ENCODE measurements around the gene CHIT1. TPM values are rescaled to one million over a fixed set of nuclear protein-coding genes. Genes with fewer than 3 reads are reported as not detected.
A peak's percentile ranks its signal among the peaks of the same experiment; 100 is the strongest.
"Not testable (repeated sequence)": the region's sequence is repeated elsewhere in the genome, so short reads cannot be mapped to it uniquely, and the experiment has no call there.

The CHIT1 gene
- total and polyA plus RNA-seq, 2 of the 13 experiments (the other 11 are each of a cell fraction or from before 2014, with no cell fraction given), result not detected

DNA sequence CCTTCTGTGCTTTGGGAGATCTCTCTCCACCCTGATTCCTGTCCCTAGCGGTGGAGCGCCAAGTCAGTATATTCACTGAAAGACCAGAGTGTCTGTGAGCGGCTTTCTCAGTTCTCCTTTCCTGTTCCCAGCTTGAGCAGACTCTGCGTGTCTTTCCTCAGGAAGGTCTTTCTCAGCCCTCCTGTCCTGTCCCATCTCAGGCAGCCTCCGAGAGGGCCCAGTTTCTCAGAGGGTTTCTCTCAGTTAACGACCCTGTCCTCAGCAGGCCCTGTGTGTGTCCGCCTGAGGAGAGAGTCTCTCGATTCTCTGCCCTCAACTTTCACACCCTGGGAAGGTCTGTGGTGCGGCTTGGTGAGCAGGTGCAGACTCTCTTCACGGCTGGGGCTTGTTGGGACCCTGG, 34.0 kb upstream of the CHIT1 start (continued):
- TF ChIP-seq NFKBIZ (CRISPR knock-in tag; IDR thresholded peaks at IDR 0.05) (no peak), NFIB (CRISPR knock-in tag; IDR thresholded peaks at IDR 0.05; ENCODE audit: borderline replicate concordance) (no peak), GABPB1 (CRISPR knock-in tag; IDR thresholded peaks at IDR 0.05) (no peak), ZSCAN25 (CRISPR knock-in tag; IDR thresholded peaks at IDR 0.05) (no peak)
- TF ChIP-seq, protein P1, sequence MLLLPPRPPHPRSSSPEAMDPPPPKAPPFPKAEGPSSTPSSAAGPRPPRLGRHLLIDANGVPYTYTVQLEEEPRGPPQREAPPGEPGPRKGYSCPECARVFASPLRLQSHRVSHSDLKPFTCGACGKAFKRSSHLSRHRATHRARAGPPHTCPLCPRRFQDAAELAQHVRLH (CRISPR knock-in tag; IDR thresholded peaks at IDR 0.05; ENCODE audit: borderline replicate concordance, low read depth), result no peak

DNA sequence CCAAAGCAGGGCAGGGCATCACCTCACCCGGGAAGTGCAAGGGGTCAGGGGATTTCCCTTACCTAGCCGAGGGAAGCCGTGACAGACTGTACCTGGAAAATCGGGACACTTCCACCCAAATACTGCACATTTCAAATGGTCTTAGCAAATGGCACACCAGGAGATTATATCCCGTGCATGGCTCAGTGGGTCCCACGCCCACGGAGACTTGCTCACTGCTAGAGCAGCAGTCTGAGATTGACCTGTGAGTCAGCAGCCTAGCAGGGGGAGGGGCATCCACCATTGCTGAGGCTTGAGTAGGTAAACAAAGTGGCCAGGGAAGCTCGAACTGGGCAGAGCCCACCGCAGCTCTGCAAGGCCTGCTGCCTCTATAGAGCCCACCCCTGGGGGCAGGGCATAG, 27.2 kb upstream of the CHIT1 start:
- H3K9me3 ChIP-seq (ENCODE audit: low read length); H3K4me3 ChIP-seq (replicated peaks in 1 of 3; ENCODE audit: insufficient read depth in 1 of 3, low read depth in 2 of 3, low read length in 3 of 3); CTCF ChIA-PET (ENCODE audit: low intra/inter-chr PET ratio, low total read pairs); H3K4me2 ChIP-seq (ENCODE audit: low read depth, low read length); intact Hi-C loops (cut with micrococcal nuclease; ENCODE audit: unreplicated experiment); H3K9ac ChIP-seq (ENCODE audit: insufficient read depth, low read depth, low read length); H3K27me3 ChIP-seq (ENCODE audit: control insufficient read depth in 1 of 2, insufficient read depth in 2 of 2, low read length in 2 of 2); POLR2A ChIA-PET; FAIRE-seq; DNase-seq (ENCODE audit: low spot score); H3K36me3 ChIP-seq (replicated peaks in 1 of 2; ENCODE audit: control insufficient read depth in 1 of 2, insufficient read depth in 2 of 2, low read length in 2 of 2); BruUV-seq (replicated peaks); H3K27ac ChIP-seq (ENCODE audit: extremely low read length, insufficient read depth, low read length); H3K4me1 ChIP-seq (ENCODE audit: insufficient read depth, low read length); H4K20me1 ChIP-seq (ENCODE audit: insufficient read depth, low read length); ATAC-seq; in situ Hi-C loops (cut with HindIII; ENCODE audit: extremely low pct_ligation_motif_present, low pct_unique_long_range_greater_than_20kb); H3K79me2 ChIP-seq (ENCODE audit: insufficient read depth, low read length); H2AFZ ChIP-seq (ENCODE audit: low read length): not testable (repeated sequence)
- 15% methylated on average over 7 of the region's 9 CpGs for WGBS (ENCODE audit: low lambda C conversion rate)
- TF ChIP-seq FOSL2 (CRISPR knock-in tag; IDR thresholded peaks at IDR 0.05), result peak; percentile 47; the same call in 1 of the 2 replicates

DNA sequence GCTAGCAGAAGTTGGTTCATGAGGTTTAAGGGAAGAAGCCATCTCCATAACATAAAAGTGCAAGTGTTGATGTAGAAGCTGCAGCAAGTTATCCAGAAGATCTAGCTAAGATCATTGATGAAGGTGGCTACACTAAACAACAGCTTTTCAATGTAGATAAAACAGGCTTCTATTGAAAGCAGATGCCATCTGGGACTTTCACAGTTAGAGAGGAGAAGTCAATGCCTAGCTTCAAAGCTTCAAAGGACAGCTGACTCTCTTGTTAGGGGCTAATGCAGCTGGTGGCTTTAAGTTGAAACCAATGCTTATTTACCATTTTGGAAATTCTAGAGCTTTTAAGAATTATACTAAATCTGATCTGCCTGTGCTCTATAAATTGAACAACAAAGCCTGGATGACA, 25.3 kb upstream of the CHIT1 start:
- DNase-seq (ENCODE audit: low spot score); POLR2A ChIA-PET; H4K20me1 ChIP-seq (ENCODE audit: insufficient read depth, low read length); H3K27me3 ChIP-seq (ENCODE audit: control insufficient read depth in 1 of 2, insufficient read depth in 2 of 2, low read length in 2 of 2); H3K4me3 ChIP-seq (replicated peaks in 1 of 3; ENCODE audit: insufficient read depth in 1 of 3, low read depth in 2 of 3, low read length in 3 of 3); H3K79me2 ChIP-seq (ENCODE audit: insufficient read depth, low read length); BruUV-seq (replicated peaks); FAIRE-seq; H3K9ac ChIP-seq (ENCODE audit: insufficient read depth, low read depth, low read length); intact Hi-C loops (cut with micrococcal nuclease; ENCODE audit: unreplicated experiment); in situ Hi-C loops (cut with HindIII; ENCODE audit: extremely low pct_ligation_motif_present, low pct_unique_long_range_greater_than_20kb); CTCF ChIA-PET (ENCODE audit: low intra/inter-chr PET ratio, low total read pairs); H3K27ac ChIP-seq (ENCODE audit: extremely low read length, insufficient read depth, low read length); ATAC-seq; H3K4me1 ChIP-seq (ENCODE audit: insufficient read depth, low read length); H3K4me2 ChIP-seq (ENCODE audit: low read depth, low read length); H3K36me3 ChIP-seq (replicated peaks in 1 of 2; ENCODE audit: control insufficient read depth in 1 of 2, insufficient read depth in 2 of 2, low read length in 2 of 2); H3K9me3 ChIP-seq (ENCODE audit: low read length); H2AFZ ChIP-seq (ENCODE audit: low read length): not testable (repeated sequence)

Measured in HepG2 (cell line).